HG03565 (cell line): Measurements from ENCODE around the gene CARMIL1.

Experiments
- ATAC-seq: cut with Tn5 transposase; IDR thresholded peaks from one replicate; pipeline ENCODE4 v1.9.1; 2021; ENCODE audit warnings: mild to moderate bottlenecking, moderate library complexity; ENCODE audit not compliant: unreplicated experiment

The CARMIL1 gene

DNA sequence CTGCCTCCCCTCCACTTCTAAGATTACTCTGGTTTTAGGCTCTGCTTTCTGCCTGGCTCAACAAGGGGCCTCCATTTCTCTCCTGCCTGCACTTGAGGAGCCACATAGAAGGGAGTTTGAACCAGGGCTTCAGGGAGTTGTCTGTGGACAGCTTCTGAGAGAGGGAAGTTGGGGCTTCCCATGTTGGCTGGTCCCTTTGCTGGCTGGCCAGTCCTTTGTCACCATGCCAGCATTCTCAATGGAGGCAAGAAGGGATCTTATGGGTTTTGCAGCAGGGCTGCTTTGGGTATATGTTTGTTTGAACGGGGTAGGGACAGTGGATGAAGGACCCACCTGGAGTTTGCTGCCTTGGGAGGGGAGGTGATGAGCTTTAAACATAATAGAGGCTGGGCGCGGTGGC is 124.9 kb downstream of the CARMIL1 start:
- ATAC-seq, result no peak

DNA sequence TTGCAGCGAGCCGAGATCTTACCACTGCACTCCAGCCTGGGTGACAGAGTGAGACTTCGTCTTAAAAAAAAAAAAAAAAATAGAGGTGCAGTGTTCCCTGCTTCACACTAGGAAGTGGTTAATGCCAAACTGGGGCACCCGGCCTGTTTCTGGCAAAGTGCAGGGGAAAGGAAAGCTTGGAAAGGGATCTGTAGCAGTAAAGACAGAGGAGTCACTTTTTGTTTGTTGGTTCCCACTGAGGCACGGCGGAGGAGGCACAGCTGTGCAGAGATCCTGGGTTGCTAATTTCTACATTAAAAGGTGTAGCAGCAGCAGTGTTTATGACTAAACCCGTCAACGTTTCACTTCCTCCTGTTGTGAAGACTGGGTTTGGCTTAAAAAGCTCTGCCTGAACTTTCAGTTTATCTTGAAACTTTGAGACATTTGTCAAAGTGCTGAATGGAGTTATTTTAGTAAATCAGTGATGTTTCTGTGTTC is 125.6 kb downstream of the CARMIL1 start:
- ATAC-seq, result peak; percentile 93

DNA sequence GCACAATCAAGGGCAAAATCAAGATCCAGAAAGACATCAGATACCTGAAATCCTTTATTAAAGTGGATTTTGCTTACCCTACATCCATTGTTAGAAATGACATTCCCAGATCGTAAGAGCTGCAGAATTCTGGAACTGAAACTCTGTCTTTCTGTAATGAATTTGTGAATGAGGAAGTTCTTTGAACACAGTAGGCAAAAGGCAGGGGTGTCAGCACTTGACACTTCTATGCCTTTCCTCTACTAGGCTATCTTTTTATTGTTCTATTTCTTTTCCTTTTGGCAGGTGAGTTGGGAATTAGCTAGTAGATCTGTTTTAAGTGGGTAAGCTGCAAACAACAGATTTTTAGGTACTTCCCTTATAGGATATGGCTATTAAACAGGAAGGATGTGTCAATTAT is 126.3 kb downstream of the CARMIL1 start:
- ATAC-seq, result no peak

DNA sequence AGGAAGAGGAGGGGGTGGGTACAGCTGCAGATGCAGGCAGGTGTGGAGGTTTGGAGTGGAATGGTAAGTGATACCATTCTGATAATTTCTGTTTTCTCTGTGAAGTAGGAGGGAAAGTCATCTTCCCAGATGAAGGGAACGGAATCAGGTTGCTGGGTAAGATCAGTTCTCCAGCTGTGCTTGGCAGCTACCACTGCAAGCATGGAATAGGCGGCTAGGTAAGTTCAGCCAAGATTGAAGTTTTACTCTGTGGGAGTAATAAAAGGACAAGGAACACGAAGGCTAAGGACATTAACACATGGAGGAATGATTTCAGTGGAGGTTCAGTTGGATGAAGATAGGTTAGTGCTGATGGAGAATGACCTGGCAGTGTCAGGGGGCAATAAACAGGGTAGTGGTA is 128.3 kb downstream of the CARMIL1 start:
- no peak for ATAC-seq

DNA sequence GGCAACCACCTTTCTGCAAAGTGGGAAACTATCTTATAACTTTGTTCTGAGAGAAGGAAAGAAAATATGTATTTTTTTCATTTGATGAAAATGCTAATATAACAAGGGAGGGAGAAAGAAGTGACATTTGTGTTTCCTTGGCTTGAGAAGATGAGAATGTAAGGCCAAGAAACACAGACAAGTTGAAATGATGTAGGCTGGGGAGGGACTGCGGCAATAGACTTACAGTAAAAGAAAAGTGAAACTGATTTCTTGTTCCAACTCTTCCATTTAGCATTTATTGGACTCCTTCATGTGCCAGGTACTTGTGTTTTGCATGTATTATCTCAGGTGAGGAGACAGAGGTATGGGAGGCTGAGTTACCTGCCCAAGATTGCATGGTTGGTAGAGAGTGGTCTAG is 130.9 kb downstream of the CARMIL1 start:
- no peak for ATAC-seq

DNA sequence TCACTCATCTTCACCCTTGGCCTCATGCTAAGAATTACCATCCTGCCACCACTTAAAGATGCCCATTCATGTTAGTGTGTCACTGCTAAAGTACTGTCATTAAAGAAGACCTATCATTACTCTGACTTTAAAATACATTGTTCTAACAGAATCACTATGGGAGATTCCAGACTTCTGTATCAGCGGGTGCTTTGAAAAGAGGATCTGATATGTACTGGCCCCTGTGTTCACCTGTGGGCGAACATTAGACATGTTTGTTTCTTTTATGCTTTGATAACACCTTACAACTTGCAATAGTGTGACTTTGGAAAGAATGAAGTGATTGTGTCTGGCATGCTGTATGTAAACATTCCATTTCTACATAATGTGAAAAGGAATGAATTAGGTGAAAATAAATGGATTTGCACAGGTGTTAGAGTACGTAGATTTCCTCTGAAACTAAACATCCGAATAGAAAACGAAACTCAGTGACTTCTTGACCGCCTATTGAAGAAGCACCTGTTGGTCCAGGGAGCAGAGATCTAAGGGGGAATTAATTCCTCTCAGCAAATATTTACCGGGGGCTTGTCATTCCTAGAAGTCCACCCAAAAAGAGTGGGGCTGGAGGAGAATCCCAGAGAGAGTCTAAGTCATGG is 132.3 kb downstream of the CARMIL1 start:
- ATAC-seq, result no peak

DNA sequence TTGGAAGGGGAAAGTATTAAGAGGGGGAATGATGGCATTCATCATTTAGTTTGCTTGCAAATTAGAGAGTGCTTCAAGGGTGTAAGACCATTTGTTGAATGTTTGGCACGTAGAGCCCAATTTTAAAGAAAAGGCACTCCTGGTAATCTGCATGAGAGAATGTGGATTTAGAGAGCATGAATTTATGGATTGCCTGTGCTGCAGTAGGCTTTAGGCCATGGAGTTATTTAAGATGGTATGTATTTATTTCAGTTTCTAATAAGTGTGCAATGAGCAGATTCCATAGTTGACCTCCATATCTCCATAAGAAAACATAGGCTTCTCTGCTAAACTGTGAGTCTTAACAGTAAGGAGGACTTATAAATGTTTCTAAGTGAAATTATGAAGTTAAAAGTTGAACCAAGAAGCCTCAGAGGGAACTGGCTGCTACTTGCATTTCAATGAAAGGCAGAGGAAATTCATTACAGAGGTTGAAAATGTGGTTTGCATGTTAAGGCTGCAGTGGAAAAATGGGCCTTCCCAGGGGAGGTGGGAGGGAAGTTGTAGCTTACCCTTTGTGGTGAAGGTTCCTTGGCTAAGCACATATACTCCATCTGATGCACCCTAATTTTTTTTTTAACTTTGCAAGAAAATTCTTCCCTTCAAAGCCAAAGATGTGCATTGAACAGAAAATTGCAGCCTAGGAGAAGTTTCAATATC is 134.2 kb downstream of the CARMIL1 start:
- ATAC-seq, result no peak

DNA sequence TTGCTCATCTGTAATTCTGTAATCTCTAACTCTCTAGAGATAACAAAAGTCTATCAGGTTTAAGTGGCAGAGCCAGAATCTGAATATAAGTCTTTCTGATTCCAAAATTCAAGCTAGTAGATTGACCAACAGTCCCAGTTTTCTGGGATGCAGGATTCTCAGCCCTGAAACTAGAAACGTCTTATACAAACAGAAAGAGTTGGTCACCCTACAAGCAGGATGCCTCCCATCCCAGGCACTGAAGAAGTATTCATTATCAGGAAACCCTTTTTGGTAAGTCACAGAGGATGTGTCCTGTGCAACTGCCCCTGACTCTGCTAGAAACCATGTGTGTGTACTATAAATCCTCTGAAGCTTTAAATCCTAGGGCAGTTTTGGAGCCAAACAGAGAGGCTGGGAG is 135.0 kb downstream of the CARMIL1 start:
- no peak for ATAC-seq

DNA sequence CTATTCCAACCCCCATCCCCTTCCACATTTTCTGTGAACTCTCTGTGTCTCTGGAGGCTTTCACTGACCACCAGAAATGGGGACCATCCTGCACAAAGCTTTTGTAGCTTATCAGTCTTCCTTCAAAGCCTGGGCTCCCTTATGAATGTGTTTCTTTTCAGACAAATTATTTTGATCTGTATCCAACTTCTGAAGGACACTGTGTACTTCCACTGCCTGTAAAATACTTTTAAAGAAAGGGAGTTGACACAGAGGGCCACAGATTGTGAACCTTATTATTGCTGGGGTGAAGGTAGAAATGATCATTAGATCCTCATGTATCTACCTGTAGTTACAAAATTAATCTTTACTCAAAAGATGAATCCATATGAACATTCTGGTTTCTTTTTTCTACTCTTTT is 135.6 kb downstream of the CARMIL1 start:
- no peak for ATAC-seq

DNA sequence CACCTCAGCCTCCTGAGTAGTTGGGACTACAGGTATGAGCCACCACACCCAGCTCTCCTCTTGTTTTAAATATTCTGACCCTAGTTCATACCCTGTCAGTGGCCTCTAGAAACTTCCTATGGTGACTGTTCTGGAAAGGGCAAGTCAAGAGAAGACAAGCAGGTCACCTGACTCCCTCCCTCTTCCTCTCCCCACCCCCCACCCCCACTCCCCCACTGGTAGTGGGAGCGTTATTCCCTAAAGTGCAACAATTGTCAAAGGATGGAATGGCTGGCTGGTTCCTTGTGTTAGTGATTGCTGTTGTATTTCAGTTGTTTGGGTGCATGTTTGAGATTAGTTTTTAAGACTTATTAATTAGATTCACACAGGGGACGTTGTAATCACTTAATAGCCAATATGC is 136.1 kb downstream of the CARMIL1 start:
- no peak for ATAC-seq

DNA sequence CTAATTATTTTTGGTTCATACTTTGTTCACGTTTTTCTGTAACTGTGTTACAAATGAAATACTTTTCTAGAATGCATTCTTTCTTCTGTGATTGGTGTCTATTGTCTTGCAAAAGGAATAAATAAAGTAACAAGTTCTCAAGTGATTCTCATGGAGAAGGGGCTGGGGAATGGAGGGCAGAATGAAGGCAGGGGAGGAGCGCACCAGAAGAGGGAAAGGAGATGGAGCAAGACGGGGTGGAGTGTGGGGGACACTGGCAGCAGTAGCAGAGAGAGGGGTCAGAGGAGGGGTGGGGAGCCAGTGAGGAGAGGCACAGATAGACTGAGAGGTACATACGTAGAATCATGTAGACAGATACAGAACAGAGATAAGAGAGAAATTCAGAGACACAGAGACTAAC is 136.5 kb downstream of the CARMIL1 start:
- ATAC-seq, result no peak

DNA sequence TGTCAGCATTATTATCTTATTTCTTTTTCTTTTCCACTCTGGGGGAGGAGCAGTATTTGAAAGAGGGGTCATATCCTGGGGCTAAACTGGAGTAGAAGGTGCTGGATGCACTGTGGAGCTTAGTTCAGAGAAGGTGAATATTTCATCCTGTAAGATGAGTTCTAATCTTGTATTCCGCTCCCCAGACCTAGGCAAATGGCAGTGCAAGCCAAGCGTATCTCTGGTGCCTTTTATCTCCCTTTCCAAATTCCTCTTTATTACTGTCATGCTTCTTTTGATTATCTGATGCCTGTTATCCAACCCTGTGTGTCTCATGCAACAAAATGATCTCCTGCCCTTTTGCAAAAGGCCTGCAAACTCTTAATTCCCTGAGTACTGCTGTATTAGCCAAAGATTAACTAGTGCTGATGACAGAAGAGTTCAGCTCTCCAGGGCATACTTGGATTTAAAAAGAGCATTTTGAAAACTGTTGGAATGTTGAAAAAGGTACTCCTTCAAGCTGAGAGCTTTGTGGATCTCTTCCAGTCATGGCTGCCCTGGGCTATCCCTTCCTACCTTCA is 138.0 kb downstream of the CARMIL1 start:
- ATAC-seq, result no peak

DNA sequence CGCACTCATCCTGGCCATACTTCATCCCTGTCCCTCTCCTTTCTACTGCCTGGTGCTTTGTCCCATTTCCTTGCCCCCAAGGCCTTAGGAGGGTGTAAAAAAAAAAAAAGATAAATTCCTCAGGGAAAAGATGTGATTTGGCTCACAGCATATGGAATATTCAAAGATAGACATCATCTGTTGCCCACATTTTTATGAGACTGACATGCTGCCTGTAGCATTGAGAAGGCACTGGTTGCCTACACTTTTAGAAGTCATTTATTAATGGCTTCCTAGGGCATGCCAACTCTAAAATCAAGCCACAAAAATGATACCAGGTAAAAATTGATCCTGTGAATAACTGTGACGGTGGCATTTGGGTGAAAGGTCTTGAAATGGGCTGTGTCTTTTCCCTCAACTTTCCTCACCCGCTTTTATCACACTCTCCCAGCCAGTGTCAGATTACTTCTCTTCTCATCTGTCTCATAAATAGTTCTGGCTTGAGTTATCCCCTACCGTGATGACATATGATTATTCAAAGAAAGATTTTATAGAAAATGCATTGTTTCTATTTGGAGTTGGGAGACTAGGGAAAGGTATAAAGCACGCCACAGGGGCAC is 139.4 kb downstream of the CARMIL1 start:
- ATAC-seq, result no peak

DNA sequence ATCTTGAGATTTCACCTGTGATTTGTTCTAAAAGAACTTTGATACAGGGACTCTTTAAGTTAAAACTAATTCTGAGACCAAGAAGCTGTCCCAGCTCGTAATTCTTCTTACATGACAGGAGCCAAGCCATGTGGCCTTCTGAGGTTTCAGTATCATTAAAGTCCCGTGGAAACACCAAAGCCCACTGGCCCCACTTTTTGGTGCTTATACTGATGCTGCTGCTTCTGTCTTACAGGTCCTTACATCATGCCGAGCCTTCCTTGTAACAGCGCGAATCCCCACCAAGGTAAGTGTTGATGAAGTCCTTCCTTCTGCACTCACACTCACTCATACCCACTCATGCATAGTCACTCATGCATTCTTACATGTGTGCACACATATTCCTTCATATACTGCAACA is 140.7 kb downstream of the CARMIL1 start:
- no peak for ATAC-seq

DNA sequence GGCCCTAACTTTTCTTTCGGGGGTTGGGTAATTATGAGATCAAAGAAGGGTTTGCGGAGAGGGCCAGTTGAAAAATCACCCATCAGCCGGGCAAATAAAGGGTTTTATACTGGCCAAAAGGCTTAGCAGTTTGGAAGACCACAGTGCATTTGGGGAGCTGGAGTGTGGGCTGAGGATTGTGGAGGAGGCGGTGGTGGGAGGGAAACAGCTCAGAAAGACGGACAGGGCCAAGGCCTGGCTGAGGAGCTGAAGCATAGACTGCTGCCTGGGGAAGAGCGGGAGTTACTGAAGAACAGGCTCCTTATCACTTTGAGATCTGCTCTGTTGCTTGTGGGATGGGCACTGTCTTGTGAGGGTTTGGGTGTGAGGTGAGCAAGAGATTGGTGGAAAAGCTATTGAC is 144.2 kb downstream of the CARMIL1 start:
- ATAC-seq, result no peak

DNA sequence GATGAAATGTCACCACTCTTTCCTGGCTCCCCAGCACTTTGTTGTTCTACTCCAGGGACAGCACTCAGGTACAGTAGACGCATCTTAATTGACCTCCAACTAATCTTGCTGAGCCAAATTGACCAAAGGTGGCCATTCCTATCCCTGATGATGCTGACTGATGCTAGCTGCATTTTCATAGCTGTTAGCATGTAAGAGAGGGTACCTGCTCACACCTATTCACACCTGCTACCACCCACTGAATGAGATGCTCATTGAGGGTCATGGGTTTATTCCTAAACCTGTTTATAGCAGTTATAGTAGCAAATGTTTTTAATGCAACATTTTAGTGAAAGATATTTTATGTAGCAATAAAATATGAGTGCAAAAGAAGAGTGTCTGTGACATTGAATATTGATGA is 145.1 kb downstream of the CARMIL1 start:
- ATAC-seq, result no peak

DNA sequence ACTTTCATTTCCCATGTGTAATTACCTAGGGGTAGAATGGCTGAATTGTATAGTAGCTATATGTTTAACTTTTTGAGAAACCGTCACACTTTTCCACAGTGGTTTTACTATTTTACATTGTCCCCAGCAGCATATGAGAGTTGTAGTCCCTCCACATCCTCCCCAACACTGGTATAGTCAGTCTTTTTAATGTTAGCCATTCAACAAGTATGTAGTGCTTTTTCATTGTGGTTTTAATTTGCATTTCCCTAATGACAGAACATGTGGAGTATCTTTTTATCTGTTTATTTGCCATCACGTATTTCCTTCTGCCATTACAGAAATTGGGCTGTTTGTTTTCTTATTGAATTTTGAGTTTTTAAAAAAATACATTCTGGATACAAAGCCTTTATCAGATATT is 148.4 kb downstream of the CARMIL1 start:
- no peak for ATAC-seq

DNA sequence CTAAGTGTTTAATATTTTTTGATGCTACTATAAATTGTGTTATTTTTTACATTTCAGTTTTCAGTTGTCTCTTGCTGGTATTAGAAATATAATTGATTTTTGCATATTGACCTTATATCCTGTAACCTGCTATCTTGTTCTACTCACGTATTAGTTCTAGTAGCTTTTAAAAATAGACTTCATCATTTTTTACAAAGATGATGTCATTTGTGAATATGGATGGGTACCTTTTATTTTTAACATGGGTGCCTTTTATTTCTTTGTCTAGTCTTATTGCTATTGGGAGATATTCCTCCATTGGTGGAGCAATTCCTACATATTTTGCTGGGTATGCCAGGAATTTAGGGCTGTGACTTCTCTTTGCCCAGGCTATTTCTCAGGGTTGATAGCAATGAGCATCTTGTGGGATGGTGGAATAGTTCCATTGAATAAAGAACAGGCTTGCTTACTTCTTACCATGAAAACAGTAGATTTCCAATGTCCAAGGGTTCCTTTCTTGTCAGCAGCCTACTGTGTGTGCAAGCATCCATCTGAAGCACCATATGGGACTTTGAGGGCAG is 149.7 kb downstream of the CARMIL1 start:
- ATAC-seq, result no peak

DNA sequence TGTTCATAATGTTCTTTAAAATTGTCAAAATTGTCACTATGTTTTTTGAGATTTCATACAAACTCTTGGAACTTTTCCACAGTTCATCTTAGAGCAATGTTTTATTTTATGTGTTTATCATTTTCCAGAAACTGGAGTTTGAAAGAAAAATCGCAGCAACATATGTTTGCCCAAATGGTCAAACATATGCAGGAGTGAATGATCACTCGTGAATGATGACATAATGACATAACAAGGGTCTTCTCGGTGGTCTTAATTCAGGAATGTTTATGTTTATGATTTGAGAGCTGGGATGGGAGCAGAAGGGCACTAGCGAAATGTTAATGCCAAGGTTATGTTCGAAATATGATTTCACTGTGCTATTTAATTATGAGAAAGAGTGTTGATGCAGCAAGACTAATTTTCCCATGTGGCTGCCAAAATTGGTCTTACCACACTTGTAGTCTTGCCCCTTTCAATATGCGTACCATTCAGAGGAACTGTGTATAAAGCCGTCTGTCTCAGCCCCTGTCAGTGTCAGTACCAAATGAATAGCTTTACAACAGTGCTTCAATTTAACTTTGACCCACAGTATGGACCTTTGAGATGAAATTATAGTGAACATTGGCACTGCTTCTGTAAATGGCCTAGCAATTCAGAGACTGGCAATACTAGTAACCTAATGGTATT is 152.3 kb downstream of the CARMIL1 start:
- ATAC-seq, result no peak

DNA sequence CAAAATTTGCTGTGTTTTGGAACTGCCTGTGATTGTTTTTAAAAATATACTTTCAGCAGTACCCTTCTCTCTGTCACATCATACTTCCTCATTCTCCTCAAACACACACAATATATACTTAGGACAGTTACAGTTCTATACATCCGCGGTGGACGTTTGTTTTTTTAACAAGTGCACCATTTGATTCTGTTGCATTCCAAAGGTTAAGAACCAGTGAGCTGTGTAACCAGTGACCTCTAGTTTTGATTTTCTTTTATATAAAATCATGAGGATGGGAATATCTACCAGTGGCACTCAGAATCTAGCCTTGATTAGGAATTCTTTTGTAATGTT is 152.8 kb downstream of the CARMIL1 start:
- no peak for ATAC-seq

DNA sequence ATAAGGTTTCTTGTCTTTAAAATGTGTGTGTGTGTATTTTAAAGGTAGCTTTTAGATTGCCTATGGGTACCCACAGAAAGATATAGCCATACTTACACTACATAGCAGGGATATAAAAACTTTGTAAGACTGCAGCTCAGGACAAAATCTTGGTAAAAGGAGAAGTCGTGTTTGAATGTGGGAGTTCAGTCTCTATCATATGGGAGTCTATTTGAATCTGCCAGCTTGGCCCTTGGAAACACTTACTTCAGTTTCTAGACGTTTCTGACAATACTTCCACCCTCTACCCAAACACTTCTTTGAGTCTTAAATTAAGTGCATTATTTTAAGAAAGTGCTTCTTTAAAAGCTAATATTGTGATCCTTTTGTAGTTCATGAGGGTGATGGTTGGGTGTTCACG is 155.7 kb downstream of the CARMIL1 start:
- no peak for ATAC-seq
